Measurements from ENCODE around the gene PRR29.

PRR29 gene

GRCh38 chr17:64040206-64040605 is 42.1 kb downstream of the PRR29 start:
- TF ChIP-seq CTCF (IDR thresholded peaks at IDR 0.05), result no peak

- no peak for TF ChIP-seq CTCF (IDR thresholded peaks at IDR 0.05)
These were observed 43.8 kb downstream of the PRR29 start for GRCh38 chr17:64041912-64042311.

GRCh38 chr17:64042700-64043485 is 44.7 kb downstream of the PRR29 start:
- TF ChIP-seq CTCF (IDR thresholded peaks at IDR 0.05), result no peak

- TF ChIP-seq CTCF (IDR thresholded peaks at IDR 0.05), result no peak
These were observed 47.0 kb downstream of the PRR29 start for GRCh38 chr17:64045176-64045575.

- no peak for TF ChIP-seq CTCF (IDR thresholded peaks at IDR 0.05)
These were observed 50.7 kb downstream of the PRR29 start for GRCh38 chr17:64048805-64049204.

- no peak for TF ChIP-seq CTCF (IDR thresholded peaks at IDR 0.05)
These were observed 53.0 kb downstream of the PRR29 start for GRCh38 chr17:64051153-64051552.

- no peak for TF ChIP-seq CTCF (IDR thresholded peaks at IDR 0.05)
These were observed 55.0 kb downstream of the PRR29 start for GRCh38 chr17:64053101-64053500.

All from LNCAP (cell line).